Upper lobe of right lung (tissue), 1 donor: ENCODE results near the gene SPATA6L. TPM values are rescaled to one million over a fixed set of nuclear protein-coding genes. Genes with fewer than 3 reads are reported as not detected.

Source experiments
- ATAC-seq: fragments of 200-7000 bp; cut with Tn5 transposase; one replicate; pipeline ENCODE4 v1.9.1; 2020; ENCODE audit warnings: mild to moderate bottlenecking, moderate library complexity
- DNase-seq: peaks from one replicate; pipeline ENCODE4 v3.0.0-alpha.2; 2020
- H3K27ac ChIP-seq: fragments of 200-600 bp; one replicate; pipeline ENCODE4 v1.8.0; 2022
- H3K27me3 ChIP-seq: fragments of 200-600 bp; one replicate; pipeline ENCODE4 v1.8.0; 2022; ENCODE audit warnings: mild to moderate bottlenecking
- H3K36me3 ChIP-seq: fragments of 200-600 bp; one replicate; pipeline ENCODE4 v1.8.0; 2022
- H3K4me1 ChIP-seq: fragments of 200-600 bp; one replicate; pipeline ENCODE4 v1.8.0; 2022
- H3K4me3 ChIP-seq: fragments of 200-600 bp; one replicate; pipeline ENCODE4 v1.8.0; 2022; ENCODE audit warnings: mild to moderate bottlenecking
- H3K9me3 ChIP-seq: fragments of 200-600 bp; one replicate; pipeline ENCODE4 v1.8.0; 2022
- CTCF ChIP-seq: fragments of 200-600 bp; IDR thresholded peaks from one replicate; pipeline ENCODE4 v1.8.0; 2022; ENCODE audit warnings: antibody characterized with exemption
- intact Hi-C: fragments of 100-400 bp; cut with DNase I; formaldehyde crosslinking; loops from one replicate; pipeline ENCODE4 v1.11.0; 2022
- total RNA-seq: library from RNA; stranded (reverse); fragmentation: NEBNext Ultra II Directional; extraction: Animal tissue kit (Norgen Biotek cat#: 25700); gene quantifications from one replicate; pipeline ENCODE4 v1.2.1, GENCODE V29; 2021
- donor health status: DM: no; HTN: yes; CAD: no; lungs with severe emphysema.

Gene SPATA6L
- total RNA-seq, 1 donor from 2014 or later: 12.6 TPM

DNA sequence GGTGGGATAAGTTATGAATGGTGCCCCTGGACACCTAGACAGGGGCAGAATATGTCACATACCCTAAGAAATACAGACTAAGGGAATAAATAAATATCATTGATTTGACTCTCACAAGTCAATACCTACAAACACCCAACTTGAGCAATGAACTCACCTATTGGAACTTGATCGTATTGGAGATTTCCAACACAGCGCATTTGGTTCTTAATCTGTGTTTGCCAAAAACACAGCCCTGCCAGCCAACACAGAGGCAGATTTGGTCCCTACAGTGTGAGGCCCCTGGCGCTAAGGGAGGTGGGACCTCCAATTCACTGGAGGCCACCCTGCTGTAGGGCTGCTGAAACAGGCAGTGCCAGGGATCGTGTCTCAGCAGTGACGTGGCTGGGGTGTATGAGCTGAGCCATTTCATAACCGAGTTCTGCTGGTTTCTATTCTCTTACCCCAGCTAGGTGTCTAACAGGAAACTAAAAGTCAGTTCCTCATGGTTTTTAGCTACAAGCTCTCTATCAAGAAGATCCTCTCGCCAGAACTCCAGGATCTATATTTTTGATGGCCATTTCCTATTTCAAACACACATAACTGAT is 91.5 kb downstream of the SPATA6L start:
- TF ChIP-seq CTCF: no peak
- Histone ChIP-seq H3K27ac (no peak overlapping the region), H3K4me1 (no peaks in the 10 kb centered on the region), H3K27me3 (no peaks in the 10 kb centered on the region), H3K4me3 (no peak overlapping the region), H3K9me3 (no peaks in the 10 kb centered on the region), H3K36me3 (peaks cover 21% of the 10 kb centered on the region)
- intact Hi-C loops: no loop called here
- DNase-seq (no peak), ATAC-seq (no peak)

- Histone ChIP-seq H3K4me1 (no peaks in the 10 kb centered on the region), H3K27ac (no peak overlapping the region), H3K36me3 (peaks cover 21% of the 10 kb centered on the region), H3K9me3 (no peaks in the 10 kb centered on the region), H3K4me3 (no peak overlapping the region), H3K27me3 (no peaks in the 10 kb centered on the region)
- intact Hi-C loops: no loop called here
- no peak for DNase-seq
- ATAC-seq: no peak
- TF ChIP-seq CTCF: no peak
Measured at GRCh38 chr9:4573634-4574389, 92.5 kb downstream of the SPATA6L start.

GRCh38 chr9:4573176-4573575 is 93.1 kb downstream of the SPATA6L start:
- ATAC-seq: no peak
- H3K4me3 ChIP-seq: no peak overlapping the region
- intact Hi-C loops: no loop called here
- no peaks in the 10 kb centered on the region for H3K9me3 ChIP-seq
- H3K36me3 ChIP-seq: peaks cover 21% of the 10 kb centered on the region
- TF ChIP-seq CTCF: no peak
- DNase-seq: no peak
- no peaks in the 10 kb centered on the region for H3K4me1 ChIP-seq
- H3K27ac ChIP-seq: no peak overlapping the region
- H3K27me3 ChIP-seq: no peaks in the 10 kb centered on the region

DNA sequence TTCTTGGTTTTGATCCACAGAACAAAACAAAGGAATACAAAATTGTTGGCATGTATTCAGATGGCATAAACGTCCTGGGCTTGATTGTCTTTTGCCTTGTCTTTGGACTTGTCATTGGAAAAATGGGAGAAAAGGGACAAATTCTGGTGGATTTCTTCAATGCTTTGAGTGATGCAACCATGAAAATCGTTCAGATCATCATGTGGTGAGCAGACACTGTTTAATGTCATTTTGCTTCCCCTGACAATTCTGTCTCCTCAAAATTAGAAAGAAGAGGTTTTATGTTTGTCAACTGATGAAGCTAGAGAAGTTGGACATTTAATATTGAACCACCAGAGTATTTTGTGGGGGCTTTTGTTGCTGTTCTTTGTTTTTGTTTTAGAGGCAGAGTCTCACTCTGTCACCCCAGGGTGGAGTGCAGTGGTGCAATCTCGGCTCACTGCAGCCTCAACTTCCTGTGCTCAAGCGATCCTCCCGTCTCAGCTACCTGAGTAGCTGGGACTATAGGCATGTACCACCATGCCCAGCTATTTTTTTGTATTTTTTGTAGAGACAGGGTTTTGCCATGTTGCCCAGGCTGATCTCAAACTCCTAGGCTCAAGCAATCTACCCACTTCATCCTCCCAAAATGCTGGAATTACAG is 94.0 kb downstream of the SPATA6L start:
- DNase-seq: no peak
- Histone ChIP-seq H3K4me1 (no peaks in the 10 kb centered on the region), H3K27ac (no peak overlapping the region), H3K36me3 (peaks cover 14% of the 10 kb centered on the region), H3K9me3 (no peaks in the 10 kb centered on the region), H3K4me3 (no peak overlapping the region), H3K27me3 (no peaks in the 10 kb centered on the region)
- no peak for TF ChIP-seq CTCF
- no peak for ATAC-seq
- intact Hi-C loops: no loop called here

GRCh38 chr9:4569101-4569500 is 97.2 kb downstream of the SPATA6L start:
- no peaks in the 10 kb centered on the region for H3K27me3 ChIP-seq
- H3K9me3 ChIP-seq: no peaks in the 10 kb centered on the region
- ATAC-seq (no peak), DNase-seq (no peak)
- no peaks in the 10 kb centered on the region for H3K36me3 ChIP-seq
- intact Hi-C loops: no loop called here
- no peaks in the 10 kb centered on the region for H3K4me1 ChIP-seq
- no peak overlapping the region for H3K4me3 ChIP-seq
- TF ChIP-seq CTCF: no peak
- H3K27ac ChIP-seq: no peak overlapping the region
